ENCODE data around the gene GATAD2A.

GATAD2A gene

GRCh38 chr19:19549804-19550464 is 144.5 kb downstream of the GATAD2A start:
- no peak for DNase-seq

GRCh38 chr19:19550485-19550929 is 145.0 kb downstream of the GATAD2A start:
- DNase-seq = no peak

GRCh38 chr19:19550972-19551852 is 145.7 kb downstream of the GATAD2A start:
- no peak for DNase-seq

- DNase-seq = no peak
Observed at GRCh38 chr19:19551853-19552192, 146.3 kb downstream of the GATAD2A start.

- DNase-seq = peak; percentile 61
Observed at GRCh38 chr19:19552798-19553197, 147.3 kb downstream of the GATAD2A start.

GRCh38 chr19:19553670-19554069 is 148.2 kb downstream of the GATAD2A start:
- no peak for DNase-seq

GRCh38 chr19:19554074-19555023 is 148.9 kb downstream of the GATAD2A start:
- peak; percentile 68 for DNase-seq

- DNase-seq = no peak
Observed at GRCh38 chr19:19558055-19558454, 152.6 kb downstream of the GATAD2A start.
